SU-DHL-6 (cell line): ENCODE measurements around the gene DYSF.

ENCODE experiments used
- EZH2phosphoT487 ChIP-seq: fragments of 200-600 bp; sonication (generic), shearing (Covaris generic); conservative IDR thresholded peaks from 2 replicates; pipeline ENCODE4 v1.6.1; 2018; ENCODE audit warnings: mild to moderate bottlenecking, antibody characterized with exemption, low read length, moderate library complexity, mixed read lengths
- TF ChIP-seq, protein P1 (sequence below): fragments of 200-600 bp; sonication (generic); IDR thresholded peaks from one replicate; pipeline ENCODE4 v1.5.1; 2017; ENCODE audit warnings: antibody characterized with exemption, mild to moderate bottlenecking, low read length, moderate library complexity; ENCODE audit not compliant: insufficient read depth, poor library complexity, severe bottlenecking

DNA sequence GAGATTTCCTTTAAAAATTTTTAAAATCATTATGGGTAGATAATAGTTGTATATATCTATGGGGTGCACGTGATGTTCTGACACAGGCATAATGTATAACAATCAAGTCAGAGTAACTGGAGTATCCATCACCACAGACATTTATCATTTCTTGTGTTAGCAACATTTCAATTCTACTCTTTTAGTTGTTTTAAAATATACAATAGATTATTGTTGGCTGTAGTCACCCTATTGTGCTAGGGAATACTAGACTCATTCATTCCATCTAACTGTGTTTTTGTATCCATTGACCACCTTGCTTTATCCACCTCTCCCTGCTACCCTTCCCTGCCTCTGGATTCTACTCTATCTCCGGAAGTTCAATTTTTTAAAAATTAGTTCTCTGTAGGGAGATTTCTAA is 31.0 kb downstream of the DYSF start:
- TF ChIP-seq, protein P1, sequence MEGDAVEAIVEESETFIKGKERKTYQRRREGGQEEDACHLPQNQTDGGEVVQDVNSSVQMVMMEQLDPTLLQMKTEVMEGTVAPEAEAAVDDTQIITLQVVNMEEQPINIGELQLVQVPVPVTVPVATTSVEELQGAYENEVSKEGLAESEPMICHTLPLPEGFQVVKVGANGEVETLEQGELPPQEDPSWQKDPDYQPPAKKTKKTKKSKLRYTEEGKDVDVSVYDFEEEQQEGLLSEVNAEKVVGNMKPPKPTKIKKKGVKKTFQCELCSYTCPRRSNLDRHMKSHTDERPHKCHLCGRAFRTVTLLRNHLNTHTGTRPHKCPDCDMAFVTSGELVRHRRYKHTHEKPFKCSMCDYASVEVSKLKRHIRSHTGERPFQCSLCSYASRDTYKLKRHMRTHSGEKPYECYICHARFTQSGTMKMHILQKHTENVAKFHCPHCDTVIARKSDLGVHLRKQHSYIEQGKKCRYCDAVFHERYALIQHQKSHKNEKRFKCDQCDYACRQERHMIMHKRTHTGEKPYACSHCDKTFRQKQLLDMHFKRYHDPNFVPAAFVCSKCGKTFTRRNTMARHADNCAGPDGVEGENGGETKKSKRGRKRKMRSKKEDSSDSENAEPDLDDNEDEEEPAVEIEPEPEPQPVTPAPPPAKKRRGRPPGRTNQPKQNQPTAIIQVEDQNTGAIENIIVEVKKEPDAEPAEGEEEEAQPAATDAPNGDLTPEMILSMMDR = no peak
- TF ChIP-seq EZH2phosphoT487 = no peak
